GM19043 (cell line): ENCODE measurements around the gene DPPA3.
"Not testable (repeated sequence)": the region's sequence is repeated elsewhere in the genome, so short reads cannot be mapped to it uniquely, and the experiment has no call there.

Experiments
- ATAC-seq: cut with Tn5 transposase; IDR thresholded peaks from one replicate; pipeline ENCODE4 v1.9.1; 2021; ENCODE audit warnings: low read depth; ENCODE audit not compliant: unreplicated experiment

The DPPA3 gene

DNA sequence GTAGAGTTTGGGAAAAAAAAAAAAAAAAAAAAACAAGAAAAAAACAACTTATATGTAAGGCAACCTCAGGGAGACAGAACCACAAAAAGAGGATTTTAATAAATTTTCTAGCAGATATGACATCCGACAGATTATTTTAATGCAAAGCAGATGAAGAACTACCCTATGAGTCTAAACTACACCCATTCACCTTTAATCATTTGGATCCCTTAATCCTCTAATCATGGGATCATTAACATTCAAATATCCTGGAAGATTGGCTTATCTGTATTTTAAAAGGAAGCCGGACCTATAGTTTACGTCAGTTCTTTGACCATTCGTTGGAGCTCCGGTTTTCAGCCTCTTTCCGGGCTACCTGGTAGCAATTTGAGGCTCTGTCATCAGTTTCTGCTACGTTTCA is at the start of gene DPPA3:
Gene DPPA3, plus strand, starts transcription at position 301 of the 400 bp plus-strand sequence. CDS start 138 bp downstream, outside the sequence.
- no peak for ATAC-seq

DNA sequence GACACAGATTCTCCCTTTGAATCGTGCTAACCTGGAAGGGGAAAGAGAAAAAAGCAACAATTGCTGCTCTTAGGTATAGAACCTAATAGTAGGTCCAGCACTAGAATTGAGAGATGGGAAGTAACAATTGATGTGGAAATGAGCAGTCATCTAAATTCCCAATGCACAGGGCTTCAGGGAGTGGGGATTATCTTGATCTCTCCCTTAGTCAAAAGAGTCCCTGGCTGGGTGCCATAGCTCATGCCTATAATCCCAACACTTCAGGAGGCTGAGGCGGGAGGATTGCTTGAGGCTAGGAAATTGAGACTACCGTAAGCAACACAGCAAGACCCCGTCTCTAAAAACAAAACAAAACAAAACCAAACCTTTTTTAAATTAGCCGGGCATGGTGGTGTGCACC is 49.5 kb upstream of the DPPA3 start:
- ATAC-seq: no peak

DNA sequence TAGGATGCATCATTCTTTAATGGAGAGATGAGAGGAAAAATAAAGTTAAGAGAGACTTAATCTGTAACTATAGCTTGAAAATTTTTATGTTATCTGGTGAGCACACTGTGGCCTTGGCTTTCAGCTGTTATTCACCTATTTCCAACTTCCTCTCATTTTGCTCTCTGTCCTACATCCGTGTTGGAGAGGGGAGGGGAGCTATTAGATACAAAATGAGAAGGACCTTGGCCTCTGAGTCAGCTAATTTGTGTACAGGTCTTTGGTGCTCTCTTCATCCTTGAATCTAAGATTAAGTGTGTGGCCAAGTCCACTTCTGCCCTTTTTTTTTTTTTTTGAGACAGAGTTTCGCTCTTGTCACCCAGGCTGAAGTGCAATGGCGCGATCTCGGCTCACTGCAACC is 44.6 kb upstream of the DPPA3 start:
- no peak for ATAC-seq

DNA sequence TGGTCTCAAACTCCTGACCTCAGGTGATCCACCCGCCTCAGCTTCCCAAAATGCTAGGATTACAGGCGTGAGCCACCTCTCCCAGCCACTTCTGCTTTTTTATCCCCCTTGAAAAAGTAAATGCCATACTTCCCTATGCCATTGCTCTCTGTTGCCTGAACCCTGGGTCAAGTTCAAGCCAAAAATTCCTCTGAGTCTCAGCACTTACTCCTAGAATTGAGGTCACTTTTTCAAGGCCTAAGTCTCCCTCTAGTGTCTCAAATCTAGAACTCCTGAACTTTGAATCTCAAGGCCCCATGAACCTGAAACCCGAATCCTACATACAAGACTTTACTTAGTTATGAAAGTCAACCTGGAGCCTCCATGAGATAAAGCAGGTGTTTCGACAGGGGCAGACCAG is 44.1 kb upstream of the DPPA3 start:
- ATAC-seq: no peak

DNA sequence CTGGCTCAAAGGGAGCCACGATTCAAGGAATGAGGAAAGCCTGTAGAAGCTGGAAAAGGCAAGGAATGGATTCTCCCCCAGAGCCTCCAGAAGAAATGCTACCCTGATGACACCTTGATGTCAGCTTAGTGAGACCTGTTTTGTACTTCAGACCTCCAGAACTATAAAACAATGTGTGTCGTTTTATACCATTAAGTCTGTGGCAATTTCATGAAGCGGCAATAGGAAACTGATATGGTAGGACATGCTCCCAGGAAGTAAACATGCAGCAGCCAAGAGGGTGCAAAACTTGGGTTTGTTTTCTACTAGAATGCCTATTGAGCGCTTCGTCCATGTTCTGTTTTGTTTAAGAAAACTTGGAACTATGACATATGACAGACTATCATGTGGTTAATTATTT is 43.1 kb upstream of the DPPA3 start:
- ATAC-seq: no peak

DNA sequence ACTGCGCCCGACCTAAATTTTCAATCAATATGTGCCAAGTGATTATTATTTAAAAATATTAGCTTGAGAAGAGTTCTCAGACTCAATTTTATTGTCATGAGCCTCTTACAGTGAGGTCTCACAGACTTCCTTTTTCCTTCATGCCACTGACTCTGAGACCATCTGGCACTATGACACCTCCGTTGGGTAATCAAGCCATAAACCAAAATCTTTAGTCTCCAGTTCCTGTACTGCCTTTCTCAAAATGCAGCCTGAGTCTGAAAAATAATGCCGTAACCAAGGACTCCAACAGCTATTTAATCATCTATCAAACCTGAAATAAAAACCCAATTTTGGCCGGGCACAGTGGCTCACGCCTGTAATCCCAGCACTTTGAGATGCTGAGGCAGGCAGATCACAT is 35.8 kb upstream of the DPPA3 start:
- ATAC-seq: not testable (repeated sequence)

DNA sequence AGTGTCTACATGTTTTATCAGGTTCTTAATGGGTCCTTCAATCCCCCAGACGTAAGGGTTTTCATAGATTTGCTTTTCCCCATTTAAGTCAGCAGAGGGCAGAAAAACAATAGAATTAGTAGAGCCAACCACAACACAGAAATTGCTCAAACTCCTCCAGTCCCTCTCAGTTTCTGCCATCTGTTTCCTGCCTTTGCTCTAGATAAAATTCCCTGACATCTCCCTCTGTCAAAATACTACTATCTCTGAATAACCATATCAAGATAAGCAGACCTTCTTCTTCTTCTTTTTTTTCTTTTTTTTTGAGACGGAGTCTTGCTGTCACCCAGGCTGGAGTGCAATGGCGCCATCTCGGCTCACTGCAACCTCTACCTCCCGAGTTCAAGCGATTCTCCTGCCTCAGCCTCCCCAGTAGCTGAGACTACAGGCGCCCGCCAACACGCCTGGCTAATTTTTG is 33.8 kb upstream of the DPPA3 start:
- not testable (repeated sequence) for ATAC-seq

DNA sequence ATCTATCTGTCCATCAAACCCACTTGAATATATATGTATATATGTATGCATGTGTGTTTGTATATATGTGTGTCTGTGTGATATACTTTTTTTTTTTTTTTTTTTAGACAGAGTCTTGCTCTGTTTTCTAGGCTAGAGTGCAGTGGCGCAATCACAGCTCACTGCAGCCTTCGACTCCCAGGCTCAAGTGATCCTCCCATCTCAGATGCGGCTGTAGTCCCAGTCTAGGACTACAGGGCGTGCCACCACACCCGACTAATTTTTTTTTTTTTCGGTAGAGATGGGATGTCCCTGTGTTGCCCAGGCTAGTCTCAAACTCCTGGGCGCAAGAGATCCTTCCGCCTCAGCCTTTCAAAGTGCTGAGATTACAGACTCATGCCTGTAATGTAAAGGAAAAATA is 32.5 kb upstream of the DPPA3 start:
- ATAC-seq: no peak

DNA sequence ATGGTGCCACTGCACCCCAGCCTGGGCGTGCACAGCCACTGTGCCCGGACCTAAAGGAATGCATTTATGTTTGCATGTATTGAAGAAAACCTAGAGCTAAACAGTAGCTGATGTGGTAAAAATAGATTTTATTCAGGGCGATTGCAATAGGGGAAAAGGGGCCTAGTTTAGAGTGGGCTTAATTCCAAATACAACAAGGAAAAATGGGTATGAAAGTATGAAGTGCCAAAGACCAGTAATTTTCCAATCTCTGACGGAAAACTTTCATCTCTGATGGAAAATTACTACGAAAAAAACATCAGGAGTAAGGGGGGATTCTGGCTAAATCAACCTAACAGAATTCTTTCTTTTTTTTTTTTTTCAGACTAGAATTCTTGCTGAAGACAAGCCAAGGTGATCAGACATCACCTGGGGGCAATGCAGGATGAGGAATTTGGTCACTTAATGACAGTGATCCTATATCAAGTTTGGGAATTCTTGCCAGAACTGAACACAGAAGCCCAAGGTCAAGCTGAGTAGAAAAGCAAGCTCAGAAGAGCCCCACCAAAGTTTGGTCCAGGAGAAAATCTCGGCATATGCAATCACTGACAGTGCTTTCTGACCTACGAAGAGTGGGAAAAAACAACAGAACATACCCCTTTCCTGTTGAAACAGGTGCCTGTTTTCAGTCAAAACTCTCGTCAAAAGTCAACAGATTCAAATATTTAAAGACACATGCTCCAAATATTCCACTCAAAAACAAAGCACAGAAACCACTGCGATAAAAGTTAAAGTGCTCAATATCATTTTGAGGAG is 31.8 kb upstream of the DPPA3 start:
- no peak for ATAC-seq

DNA sequence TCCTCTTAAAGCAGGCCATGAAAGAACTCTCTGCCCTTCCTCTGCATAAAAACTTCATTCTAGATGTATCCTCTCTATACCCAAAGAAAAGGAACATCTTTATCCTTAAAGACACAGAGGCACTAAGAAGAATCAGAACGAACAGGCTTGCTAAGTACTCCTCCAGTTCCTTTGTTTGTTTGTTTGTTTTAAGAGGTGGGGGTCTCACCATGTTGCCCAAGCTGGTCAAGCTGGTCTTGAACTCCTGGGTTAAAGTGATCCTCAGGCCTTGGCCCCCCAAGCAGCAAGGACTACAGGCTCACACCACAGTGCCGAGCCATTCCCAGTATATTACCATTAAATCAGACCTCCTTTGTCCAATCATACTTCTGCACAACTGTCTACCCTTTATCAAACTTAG is 29.7 kb upstream of the DPPA3 start:
- ATAC-seq: no peak

DNA sequence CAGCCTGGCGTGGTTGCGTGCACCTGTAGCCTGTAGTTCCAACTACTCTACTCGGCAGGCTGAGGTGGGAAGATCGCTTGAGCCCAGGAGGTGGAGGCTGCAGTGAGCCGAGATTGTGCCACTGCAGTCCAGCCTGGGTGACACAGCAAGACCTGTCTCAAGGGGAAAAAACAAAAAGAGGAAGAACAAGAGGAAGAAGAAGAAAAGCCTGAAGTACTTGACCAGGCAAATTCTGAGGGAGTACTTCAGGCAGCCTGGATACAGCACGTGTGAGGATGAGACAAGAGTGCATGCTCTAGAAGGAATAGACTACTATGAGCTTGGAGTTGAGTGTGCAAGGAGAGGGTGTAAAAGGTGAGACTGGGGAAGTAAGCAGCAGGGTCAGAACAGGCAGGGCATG is 17.4 kb upstream of the DPPA3 start:
- ATAC-seq: no peak

DNA sequence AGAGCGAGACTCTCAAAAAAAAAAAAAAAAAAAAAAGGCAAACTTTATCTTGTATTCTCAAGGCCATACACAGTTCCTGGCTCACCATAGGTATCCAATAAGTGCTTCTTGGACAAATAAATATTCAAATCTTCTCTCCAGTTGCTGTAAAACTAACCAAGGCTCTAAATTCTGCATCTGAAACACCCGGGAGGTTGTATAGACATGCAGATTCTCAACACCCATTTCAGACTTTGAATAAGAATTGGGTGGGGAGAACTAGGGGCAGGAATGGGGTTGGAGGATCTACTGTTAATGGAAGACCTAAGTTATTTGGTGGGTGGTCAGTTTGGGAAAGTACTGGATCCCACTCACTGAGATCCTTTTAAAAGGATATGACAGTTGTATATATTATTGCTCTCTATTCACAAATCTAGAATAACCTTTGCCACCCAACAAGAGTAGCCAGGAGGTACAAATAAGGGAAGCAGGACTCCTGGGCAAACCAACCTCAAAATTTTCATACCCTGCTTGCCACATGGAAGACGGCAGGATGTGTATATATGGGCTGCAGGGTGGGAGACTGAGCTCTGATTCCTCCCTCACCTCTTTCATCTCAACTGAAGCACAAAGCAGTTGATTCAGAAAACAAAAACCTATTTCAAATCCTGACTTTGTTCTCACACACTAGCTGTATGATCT is 16.5 kb upstream of the DPPA3 start:
- no peak for ATAC-seq

DNA sequence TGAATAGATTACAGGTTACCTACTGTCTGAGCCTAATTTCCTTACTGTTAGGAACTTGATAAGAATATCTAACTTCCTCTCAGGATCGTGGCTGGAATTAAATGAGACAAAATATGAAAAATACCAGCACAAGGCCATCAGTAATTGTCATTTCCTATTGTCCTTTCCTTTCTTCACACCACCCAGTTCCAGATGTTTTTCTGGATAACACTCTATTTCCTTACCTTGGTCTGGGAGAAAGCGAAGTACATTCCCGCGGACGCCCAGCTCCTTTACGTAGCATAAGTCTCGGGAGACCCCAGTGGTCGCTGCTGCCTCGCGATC is 16.0 kb upstream of the DPPA3 start:
- ATAC-seq: no peak

DNA sequence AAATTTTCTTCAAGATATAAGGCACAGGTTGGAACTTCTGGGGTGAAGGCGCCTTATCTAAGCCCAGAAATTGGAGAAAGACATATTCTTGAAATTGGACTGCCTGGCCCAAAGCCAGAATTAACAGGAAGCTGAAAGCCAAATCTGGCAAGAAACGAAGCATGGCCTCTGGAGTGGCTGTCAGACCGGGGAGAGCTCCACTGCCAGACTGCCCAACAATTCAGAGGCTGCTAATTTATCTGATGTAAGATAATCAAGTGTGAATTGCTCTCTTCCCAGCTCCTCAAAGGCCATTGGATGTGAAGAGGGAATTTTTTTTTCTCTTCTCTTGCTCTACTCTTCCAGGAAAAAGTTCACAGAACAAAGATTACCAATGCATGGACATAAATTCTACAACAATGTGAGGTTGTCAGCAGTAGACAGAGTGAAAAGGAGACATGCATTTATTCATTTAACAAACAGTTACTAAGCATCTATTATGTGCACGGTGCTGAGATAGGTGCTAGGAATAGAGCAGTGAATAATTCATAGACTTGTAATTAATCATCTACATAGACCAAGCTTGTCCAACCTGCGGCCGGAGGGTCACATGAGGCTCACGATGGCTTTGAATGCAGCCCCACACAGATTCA is 15.6 kb upstream of the DPPA3 start, which contains the start of gene GDF3:
Gene GDF3, minus strand, starts transcription at position 210 of the 632 bp plus-strand sequence. Its CDS starts 47 bp downstream, at position 163.
- no peak for ATAC-seq

DNA sequence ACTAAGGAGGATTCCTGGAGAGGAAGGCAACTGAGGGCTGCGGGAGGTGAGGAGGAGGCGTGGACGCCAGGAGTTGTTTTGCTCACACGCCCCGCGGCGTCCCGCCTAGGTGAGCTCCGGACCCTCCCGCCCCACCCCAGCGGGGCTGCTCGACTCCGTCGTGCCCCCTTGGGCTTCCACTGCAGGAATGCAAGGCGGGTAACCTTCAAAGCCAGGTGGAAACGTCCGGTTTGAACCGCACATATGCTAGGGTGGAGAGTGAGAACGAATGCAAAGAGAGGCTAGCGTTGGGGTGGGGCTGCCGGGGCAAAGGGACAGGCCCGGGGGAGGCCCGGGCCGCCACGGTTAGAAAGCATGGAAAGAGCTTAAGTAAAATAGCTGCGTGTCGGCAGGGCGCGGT is 5.4 kb upstream of the DPPA3 start:
- no peak for ATAC-seq

DNA sequence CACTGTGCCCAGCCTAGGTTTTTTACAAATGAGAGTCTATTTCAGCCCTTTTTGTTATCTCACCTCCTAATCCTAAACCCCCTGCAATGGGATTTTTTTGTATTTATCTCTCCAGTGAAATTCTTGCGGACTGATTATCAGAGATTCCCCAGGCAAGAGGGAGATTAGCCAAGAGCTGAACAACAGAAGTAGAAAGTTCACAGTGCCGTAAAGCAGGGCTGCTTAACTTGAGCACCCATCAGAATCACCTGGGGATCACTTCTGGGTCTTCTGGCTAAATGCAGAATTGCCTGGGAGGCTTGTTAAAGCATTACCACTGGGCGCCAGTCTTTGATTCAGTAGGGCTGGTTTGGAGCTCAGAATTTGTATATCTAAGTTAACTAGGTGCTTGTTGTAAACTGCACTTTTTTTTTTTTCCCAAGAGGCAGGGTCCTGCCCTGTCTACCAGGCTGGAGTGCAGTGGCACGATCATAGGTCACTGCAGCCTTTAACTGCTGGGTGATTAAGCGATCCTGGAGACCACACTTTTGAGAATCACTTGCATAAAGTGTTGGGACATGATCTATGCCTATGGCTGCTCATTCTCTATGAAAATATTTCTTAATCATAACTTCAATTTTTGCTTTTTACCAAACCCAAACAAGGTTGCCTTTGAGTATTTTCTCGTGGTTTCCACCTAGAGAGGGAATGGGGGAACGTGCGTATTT is 1.1 kb upstream of the DPPA3 start:
- ATAC-seq: no peak

DNA sequence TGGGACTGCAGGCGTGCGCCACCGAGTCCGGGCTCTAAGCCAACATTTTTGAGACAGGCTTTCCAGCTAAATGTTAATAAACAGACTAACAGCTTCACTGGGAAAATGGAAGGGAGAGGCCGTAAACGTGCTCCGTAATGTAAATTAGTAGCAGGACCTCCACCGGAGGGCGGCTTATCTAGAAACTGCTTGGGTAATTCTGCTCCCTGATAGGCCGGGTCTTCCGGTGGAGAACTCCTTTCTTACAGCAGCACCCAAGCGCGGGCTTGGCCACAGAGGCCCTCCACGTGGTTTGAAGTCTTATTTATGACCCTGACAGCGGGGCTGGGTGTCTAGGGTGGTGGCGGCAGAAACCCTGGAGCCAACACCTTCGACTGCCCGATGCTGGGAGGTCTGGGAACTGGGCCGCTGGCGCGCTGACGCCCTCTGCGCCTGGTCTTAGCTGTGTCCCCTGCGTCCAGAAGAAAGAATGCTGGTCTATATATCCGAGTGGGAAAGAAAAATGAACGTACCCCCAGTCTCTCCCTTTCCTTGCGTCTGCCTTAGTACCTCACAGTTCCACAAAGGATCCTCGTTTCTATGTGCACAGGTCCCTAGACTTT is 1.7 kb downstream of the DPPA3 start:
- ATAC-seq: no peak

DNA sequence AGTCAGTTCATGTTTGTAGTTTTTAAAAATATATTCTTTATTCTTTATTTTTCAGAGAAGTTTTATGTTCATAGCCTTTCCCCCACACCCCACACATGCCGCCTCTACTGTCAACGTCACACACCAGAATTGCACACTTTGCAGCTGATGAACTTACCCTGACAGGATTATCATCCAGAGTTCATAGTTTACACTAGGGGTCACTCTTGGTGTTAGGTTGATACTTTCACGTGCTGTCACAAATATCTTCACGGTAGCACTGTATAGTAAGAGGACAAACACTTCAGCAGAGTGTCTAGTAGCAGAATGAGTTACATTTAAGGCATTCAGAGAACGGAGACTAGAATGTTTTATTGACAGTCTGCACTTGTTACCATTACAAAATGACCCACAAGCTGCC is 5.1 kb downstream of the DPPA3 start:
- ATAC-seq: no peak

DNA sequence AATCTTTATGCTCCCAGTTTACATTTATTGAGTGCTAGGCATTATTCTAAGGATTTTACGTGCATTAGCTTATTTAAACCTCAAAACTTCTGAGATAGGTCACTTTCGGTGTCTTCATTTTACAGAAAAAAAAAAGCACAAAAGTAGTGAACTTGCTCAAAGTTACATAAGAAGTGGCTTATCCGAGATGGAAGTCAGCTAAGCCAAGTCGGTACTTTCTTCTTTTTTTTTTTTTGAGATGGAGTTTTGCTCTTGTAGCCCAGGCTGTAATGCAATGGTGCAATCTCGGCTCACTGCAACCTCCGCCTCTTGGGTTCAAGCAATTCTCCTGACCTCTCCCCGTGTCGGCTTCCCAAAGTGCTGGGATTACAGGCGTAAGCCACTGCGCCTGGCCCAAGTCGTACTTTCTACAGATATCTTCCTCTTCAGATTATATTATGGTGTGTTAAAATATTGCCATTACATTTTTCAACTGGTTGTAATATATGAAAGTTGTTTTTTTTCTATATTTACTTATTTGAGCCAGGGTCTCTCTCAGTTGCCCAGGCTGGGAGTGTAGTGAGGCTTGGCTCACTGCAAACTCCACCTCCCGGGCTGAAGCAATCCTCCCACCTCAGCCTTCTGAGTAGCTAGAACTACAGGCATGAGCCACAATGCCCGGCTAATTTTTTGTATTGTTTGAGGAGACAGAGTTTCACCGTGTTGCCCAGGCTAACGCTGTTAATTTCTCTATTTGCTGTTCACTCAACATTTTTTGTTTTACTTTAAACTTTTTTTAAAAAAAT is 8.9 kb downstream of the DPPA3 start:
- ATAC-seq: no peak

DNA sequence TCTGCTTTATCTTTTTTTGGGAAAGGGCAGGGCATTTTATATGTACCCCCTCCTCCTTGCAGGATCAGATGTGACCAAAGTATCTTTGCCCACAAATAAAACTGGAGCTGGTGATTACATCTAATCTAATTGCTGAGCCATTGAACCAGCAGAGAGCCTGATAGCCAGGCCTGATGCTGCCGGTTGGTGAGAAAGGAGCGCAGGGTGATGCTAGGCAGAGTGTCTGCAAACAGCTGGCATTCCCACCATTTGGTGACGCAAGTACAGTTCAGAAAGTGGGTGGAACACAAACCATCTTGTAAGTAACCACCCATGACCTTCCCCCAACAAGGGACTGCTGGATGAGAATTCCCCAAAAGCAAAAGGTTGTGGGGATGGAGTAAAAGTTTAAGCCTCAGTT is 12.7 kb downstream of the DPPA3 start:
- ATAC-seq: no peak
